ENCODE data around the gene SCAF4.
"Not testable (repeated sequence)": the region's sequence is repeated elsewhere in the genome, so short reads cannot be mapped to it uniquely, and the experiment has no call there.

The SCAF4 gene

GRCh38 chr21:31634993-31635392 lies 96.9 kb downstream of the SCAF4 start:
- no peak for DNase-seq

GRCh38 chr21:31631881-31632280 lies 100.0 kb downstream of the SCAF4 start:
- not testable (repeated sequence) for DNase-seq

GRCh38 chr21:31629972-31630711 lies 101.8 kb downstream of the SCAF4 start:
- DNase-seq: no peak

GRCh38 chr21:31624961-31625491 lies 106.9 kb downstream of the SCAF4 start:
- no peak for DNase-seq

GRCh38 chr21:31624181-31624580 lies 107.7 kb downstream of the SCAF4 start:
- DNase-seq: no peak

GRCh38 chr21:31623664-31624063 lies 108.3 kb downstream of the SCAF4 start:
- no peak for DNase-seq

- DNase-seq: no peak
Measured at GRCh38 chr21:31622397-31622796, 109.5 kb downstream of the SCAF4 start.
